Myocyte (in vitro differentiated cells): ENCODE measurements around the gene ZFP92. TPM values are rescaled to one million over a fixed set of nuclear protein-coding genes. Genes with fewer than 3 reads are reported as not detected.
A peak's percentile ranks its signal among the peaks of the same experiment; 100 is the strongest.

Source experiments
- DNase-seq: peaks from one replicate; pipeline ENCODE4 v3.0.0-alpha.2; 2012; ENCODE audit warnings: low read depth
- polyA plus RNA-seq: library from polyadenylated mRNA; unstranded; fragments of >200 nt; gene quantifications from one replicate; pipeline ENCODE4 v1.2.1, GENCODE V29; 2012; ENCODE audit warnings: missing spikeins
- total RNA-seq: library from RNA; depleted of rRNA; stranded (reverse); fragments of >200 nt; gene quantifications from 2 replicates; pipeline ENCODE4 v1.2.3, GENCODE V29; 2014

ZFP92 gene, protein sequence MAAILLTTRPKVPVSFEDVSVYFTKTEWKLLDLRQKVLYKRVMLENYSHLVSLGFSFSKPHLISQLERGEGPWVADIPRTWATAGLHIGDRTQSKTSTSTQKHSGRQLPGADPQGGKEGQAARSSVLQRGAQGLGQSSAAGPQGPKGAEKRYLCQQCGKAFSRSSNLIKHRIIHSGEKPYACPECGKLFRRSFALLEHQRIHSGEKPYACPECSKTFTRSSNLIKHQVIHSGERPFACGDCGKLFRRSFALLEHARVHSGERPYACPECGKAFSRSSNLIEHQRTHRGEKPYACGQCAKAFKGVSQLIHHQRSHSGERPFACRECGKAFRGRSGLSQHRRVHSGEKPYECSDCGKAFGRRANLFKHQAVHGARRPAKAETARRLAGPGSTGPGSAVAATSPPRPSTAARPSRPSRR
- total RNA-seq: 0.05 TPM in 1 of 2 replicates, not detected in the other
- not detected for polyA plus RNA-seq

DNA sequence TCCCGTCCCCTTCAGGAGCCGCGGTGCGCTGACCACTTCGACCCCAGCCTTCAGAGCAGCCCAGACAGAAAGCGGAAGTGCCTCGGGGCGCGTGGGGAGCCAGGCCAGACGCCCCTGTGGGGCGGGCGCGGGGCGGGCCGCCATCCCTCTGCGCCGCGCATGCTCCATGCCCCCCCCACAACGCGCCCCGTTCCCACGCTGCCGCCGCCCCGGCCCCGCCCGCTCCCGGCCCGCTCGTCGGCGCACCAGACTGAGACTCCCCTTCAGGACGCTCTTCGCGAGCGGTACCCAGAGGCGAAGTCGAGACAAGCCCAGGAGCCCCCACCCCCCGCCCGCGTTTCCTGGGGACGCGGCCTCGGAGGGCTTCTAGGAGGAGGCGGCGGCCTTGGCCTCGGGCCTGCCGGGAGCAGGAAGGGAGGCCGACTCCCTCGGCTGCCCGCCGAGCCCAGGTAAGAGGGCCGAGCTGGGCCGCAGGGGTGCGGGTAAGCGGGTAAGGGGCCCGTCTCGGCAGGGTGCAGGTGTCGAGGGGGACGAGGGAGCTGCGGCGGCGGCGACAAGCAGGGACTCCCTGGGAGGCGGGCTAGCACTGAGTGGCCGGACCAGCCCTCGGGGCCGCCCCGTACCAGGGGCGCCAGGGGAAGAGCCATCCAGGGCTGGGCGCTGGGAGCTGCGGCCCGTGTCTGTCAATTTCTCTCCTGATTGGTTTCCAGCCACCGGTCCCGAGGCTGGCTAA lies at the start of gene ZFP92:
Gene ZFP92 (plus strand): TSS at position 218 of the 733 bp plus-strand sequence. CDS start 6,851 bp downstream, outside the sequence.
- DNase-seq: no peak

DNA sequence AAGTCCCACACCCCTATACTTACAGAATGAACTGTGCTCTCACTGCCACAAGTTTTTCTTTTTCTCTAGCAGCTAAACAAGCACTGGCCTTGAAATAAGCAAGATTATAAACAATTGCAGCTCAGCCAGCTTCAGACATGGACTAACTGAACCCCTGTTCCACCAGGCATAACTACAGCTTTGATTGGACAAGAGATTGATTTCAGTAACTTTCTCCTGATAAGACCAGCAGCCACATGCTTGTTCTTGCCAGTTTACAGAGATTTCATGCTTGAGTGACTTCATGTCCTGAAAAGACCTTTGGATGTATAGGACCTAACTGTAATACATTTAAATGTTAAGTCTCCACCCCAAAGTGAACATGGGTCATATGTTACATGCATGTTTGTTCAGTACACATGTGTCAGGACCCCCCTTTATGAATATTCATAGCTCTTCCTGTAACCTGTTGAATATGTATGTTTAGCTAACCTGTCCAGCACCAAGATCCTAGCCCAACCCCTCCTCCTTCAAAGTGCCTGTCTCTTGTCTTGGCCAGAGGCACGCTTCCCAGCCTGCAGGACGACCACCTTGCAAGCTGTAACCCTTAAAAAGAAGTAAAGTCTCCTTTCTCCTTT lies 49.4 kb upstream of the ZFP92 start:
- DNase-seq: no peak

DNA sequence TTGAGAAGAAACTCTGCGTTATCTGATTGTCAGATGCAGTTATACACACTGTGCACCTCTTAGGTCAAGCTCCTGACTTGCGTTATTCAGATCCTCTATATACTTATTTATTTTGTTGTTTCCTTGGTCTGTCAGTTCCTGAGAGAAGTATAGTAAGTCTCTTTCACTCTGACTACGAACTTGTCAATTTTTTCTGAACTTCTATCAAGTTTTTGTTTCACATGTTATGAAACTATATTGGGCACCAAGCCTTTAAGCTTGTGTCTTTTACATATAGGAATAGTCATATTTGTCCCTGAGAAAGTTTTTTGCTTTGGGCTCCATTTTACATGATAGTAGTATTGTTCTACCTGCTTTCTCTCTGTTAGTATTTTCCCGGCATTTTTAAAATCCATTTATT lies 45.6 kb upstream of the ZFP92 start:
- DNase-seq: no peak

DNA sequence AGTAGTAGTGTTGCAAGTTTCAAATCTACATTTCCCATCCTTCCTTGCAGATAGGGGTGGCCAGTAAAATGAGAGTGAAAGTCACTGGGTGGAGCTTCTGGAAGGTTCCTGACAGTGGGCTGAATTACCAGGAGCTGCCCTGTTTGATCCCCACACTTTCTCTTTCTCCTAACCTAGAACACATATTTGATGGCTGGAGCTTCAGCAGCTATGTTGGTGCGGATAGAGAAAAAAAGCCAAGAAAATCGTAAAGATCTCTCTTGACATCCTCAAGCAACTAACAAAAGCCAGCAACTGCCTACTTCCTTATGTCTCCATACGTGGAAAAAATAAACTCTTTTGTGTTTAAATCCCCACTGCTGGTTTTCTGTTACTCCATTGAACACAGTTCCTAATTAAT lies 45.2 kb upstream of the ZFP92 start:
- DNase-seq: no peak

DNA sequence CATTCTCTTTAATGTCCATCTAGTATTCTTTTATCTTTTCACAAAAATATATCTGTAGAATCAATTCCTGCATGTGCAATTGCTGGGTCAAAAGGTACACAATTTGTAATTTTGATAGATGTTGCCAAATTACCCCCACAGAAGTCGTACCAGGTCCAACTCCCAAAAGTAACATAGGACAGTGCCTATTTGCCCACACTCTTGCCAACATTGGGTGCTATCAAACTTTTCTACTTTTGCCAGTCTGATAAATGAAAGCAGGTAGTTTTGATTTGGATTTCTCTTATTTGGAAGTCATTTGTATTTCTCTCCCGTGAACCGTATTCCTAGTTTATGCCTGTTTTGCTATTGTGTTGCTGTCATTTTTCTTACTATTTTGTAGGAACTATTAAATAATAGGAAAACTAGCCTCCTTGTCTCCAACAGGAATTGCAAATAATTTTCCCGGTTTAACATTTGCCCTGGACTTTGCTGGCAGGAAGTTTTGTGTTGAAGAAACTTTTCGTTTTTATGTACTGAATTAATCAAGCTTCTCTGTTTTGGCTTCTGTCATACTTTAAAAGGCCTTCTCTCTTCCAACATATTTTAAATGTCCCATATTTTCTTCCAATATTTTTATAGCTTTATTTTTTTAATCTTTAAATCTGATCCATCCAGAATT lies 44.3 kb upstream of the ZFP92 start:
- DNase-seq: no peak

DNA sequence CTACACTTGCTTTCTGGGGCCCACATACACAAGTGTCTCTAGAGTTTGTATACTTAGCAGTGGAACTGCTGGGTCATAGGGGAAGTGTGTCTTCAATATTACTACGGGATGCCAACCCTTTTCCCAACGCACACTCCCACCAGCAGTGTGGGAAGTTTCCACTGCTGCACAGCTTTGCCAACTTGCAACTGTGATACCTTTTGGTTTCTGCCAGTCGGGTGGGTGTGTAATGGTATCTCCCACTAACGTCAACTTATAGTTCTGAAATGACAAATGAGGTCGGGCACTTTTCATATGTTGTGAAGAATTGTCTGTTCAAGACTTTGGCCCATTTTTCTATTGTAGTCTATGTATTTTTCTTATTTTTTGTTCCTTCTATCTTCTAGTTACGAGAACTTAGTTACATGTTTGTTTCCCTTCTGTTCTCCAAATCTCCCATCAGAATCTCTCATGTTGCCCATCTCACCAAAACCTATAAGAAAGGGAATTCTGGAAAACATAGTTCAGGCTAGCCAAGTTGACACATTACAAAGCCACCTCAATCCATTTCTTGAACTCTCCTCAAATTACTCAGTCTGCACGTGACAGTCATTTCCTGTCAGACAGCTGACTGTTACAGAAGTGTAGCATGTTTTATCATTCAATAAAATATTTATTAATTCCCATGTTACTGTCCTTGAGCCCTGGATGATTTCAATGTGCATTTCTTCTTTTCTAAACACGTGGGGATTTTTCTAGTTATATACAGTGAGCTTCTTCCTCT lies 40.8 kb upstream of the ZFP92 start:
- DNase-seq: no peak

DNA sequence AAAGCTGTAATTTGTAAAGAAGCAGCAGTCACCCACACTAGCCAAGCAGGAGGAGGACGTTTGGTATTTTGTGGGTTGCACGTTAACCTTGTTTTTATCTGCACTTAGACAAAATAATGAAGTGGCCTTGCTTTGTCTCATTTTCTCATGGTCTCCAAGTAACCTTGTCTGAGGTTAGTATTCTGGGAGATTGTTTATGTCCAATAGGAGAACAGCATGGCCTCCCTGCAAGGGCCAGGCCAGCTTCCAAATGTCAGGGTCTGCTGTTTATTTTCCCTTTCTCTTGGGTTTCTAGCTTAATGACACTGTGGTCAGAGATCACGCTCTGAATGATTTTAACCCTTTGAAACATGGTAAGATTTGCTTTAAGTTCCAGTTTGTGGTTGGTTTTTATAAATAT lies 40.0 kb upstream of the ZFP92 start:
- no peak for DNase-seq

DNA sequence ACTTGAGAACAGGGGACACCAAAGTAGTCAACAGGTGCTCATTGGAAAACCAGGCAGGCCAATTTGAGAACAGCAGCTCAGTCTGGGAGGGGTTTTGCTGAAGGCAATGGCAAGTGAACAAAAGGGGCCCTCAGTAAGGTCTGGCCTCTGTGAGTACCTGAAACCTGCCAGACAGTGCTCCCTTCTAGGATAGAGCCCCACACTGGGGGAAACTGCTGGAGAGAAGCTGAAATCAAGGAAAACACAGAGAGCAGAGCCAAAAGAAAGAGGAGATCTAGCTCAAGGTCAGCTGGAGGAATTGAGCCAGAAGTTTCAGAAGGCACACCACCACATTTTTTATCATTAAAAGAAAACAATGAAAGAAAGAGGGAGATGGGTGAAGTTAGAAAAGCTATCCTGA lies 38.3 kb upstream of the ZFP92 start:
- no peak for DNase-seq

DNA sequence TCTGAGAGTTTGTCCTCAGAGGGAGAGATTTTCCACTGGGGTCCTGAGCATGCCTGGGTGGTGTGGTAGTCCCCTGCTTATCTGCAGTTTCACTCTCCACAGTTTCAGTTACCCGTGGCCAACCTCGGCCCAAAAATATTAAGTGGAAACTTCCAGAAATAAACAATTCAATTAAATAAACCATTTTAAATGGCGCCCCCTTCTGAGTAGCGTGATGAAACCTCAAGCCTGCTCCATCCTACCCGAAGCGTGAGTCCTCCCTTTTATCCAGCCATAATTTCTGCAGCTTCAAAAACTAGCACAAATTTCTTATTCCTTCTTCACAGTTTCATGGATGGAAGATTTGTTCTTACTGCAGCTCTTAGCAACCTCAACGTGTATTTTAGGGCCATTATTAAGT lies 36.8 kb upstream of the ZFP92 start:
- no peak for DNase-seq

DNA sequence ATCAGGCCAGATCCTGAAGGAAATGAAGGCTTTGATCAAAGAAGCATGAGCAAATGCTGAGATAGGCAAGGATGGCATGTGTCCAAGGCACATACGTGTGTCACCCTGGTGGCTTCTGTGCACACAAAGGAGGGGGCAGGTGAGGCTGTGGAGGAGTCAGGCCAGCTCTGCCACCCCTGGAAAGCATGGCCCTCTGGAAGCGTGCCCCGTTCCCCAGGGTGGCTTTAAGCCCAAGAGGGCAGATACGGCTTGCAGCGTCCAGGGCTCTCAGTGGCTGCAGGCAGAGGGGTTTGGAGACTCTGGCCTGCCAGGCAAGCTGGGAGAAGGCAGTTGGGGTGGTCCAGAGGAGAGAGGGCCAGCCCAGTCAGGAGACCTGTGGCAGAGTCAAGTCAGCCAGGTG lies 35.7 kb upstream of the ZFP92 start:
- no peak for DNase-seq

DNA sequence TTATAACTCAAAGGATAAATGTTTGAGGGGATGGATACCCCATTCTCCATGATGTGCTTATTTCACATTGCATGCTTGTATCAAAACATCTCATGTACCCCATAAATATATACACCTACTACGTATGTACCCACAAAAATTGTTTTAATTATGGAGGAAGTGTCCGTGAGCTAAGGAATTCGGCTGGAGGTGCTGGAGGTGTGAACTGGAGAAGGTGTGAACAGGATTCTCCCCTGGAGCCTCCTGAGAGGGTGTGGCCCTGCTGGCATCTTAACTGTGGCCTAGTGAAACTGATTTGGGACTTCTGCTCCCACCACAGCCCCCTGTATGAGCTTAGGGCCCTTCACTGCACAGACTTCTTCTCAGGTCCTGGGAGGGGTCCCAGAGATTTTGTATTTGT lies 33.5 kb upstream of the ZFP92 start:
- DNase-seq: no peak

DNA sequence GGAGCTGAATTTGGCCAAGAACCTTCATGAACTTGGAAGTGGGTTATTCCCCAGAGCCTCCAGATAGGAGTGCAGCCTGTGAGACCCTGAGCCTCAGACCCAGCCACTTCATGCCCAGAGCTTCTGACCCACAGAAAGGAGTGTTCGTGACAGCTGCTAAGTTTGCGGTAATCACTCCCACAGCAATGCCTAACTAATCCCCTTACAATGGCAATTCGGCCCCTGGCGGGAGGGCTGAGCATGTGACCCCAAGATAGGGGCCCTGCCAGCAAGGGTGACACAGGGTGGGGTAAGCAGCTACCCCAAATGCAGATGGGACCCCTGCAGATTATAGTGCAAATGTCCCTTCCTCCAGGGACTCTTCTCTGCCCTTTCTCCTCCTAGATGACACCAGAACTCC lies 32.7 kb upstream of the ZFP92 start:
- DNase-seq: peak; percentile 73

DNA sequence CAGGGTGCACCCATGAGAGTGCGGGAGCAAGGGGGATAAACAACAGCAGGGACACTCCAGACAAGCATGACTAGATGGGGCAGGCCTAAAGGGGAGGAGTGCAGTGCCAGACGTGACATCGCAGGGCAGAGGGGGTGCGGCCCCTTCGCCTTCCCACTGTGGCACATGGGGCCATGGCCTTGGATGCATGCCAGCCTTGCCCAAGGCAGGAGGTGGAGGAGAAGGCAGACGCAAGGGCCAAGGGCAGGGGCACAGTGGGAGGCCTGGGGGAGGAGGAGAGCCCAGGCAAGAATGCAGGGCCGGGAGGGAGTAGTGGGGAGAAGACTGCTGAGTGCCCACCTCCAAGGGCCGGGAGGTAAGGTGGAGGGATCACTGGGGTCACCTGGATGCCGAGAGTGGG lies 31.8 kb upstream of the ZFP92 start:
- no peak for DNase-seq

DNA sequence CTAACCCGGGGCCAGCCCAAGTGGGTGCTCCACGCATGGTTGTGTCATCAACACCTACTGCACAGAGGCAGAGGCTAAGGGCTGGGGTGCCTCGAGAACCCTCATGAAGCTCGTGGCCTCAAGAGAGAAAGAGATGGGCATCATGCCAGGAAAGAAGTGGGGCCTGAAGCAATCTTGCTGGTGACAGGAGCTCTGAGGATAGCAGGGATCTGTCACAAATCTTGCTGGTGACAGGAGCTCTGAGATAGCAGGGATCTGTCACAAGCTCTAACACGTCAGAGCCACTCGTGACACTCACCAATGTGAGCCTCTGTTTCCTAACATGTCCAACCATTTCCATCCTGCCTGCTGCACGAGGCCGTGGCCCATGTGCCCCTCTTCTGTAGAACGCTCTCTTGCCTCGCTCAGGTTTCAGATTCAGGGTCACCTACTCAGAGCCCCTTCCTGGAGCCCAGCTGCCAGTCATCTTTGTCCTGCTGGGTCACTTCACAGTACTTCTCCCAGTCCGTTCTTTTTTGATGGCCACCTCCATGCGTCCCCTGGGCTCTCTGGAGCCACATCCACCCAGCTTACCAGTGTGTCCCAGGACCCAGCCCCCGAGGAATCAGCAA lies 31.2 kb upstream of the ZFP92 start:
- no peak for DNase-seq

DNA sequence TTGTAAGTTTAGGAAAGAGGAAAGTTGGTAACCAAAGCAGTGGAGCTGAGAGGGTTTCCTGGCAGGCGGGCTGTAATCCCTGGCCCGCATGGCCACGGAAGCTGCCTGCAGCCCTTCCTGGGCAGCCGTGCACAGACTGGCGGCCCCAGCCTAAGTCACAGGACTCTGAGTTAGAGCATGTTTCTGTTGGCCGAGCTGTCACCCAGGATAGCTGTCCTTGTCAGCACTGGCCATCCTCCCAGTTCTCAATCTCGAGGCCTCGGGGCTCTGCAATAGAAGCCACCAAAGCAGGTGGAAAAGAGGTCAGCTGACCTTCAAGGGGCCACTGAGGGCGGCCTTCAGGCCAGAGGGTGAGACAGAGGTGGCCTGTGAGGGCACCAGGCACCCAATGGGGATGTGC lies 30.6 kb upstream of the ZFP92 start:
- DNase-seq: no peak

DNA sequence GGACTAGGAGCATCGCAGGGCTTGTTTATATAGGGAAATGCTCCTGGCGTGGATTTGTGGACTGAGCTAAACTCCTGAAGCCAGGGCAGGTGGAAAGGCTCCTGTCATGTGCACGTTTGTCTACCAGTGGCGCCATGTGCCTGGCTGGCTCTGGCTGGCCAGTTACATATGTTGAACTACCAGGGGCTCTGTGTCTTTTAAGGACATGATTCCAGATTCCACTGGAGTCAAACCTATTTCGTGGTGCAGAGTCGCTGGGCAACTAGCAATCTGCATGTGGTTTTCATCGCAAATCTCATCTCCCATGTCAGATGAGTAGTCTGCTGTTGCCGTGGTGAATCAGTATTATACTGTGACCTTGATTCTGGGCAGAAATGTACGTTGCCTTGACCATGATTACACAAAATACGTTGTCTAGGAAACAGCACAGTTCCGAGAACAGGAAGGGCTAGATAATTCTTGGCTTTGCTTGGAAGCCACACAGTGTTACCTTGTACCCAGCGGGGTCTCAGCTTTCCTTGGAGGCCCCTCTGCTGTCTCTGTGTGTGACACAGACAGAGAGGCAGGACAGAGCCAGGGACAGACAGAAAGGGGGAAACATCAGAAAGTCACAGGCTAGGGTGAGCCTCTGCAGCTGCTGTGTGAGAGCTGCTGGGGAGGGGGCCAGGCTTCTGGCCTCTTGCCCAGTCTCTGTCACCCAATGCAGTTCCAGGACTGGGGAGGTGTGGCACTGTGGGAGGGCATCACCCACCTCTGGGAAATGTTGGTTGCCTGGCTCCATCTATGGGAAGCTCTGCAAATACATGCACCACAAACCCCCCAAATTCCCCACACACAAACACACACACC lies 29.4 kb upstream of the ZFP92 start:
- DNase-seq: peak; percentile 60

DNA sequence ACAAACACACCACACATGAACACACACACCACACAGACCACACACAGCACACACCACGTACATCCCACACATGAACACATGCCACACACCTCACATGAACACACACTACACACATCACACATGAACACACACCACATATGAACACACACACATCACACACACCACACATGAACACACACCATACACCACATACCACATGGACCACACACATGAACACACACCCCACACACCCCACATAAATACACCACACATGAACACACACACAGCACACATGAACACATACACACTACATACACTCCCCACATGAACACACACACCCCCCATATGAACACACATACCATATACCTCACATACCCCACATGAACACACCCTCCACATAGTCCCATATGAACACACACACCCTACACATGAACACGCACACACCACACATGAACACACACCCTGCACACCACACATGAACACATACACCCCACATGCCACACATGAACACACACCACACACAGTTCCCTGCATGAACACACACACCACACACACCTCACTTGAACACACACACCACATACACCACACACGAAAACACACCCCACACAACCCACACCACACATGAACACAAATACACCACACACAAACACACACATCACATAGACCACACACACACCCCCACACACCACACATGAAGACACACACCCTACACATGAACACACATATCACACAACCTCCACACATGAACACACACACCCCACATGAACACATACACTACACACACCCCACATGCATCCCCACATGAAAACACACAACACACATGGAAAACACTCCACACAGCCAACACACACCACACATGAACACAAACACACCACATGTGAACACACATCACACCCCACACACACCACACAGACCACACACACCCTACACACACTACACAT lies 28.4 kb upstream of the ZFP92 start:
- no peak for DNase-seq

DNA sequence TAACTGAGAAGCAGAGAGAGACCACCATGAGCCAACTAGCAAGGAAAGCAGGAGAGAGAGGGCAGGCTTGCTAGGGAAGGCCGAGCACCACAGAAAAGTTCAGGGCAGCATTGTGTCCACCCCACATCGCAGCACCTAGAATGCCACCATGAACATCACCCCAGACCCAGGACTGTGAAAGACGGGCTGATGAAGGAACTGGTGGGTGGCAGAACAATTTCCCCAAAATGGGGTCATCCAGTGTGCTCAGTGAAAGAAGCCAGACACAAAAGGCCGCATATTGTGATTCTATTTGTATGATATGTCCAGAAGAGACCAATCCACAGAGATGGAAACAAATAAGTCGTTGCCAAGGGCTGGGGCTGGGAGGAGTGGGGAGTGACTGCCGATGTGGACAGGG lies 26.9 kb upstream of the ZFP92 start:
- no peak for DNase-seq
